ENCODE measurements around the gene RELN. TPM values are rescaled to one million over a fixed set of nuclear protein-coding genes. Genes with fewer than 3 reads are reported as not detected.

RELN gene
- total and polyA plus RNA-seq, 10 of the 15 experiments (the other 5 are each of a cell fraction or from before 2014, with no cell fraction given), result 0.11 to 0.21 TPM; not detected in 8

DNA sequence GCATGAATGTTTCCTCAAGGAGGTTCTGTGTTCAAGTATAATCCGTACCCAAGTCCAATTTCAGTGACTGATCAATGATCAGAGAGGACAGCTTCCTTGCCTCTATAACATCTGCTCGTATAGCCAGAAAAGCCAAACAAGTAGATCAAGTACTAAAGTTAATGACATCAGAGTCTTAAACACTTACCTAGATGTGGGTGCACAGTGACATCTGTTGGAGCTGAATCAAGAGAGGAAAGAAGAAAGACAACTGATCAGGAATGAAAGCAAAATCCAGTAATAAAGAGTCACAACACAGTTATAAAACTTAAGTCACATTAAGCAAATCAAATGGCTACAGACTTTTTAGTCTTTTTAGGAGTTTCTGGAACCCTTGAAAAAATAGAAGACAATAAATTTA lies 236.5 kb downstream of the RELN start:
- in situ Hi-C loops (cut with MboI), result no loop called here
- ChIA-PET POLR2A (no interaction called here), CTCF (no interaction called here), RAD21 (ENCODE audit: unreplicated experiment) (no interaction called here), SMC1A (ENCODE audit: uncharacterized antibody, unreplicated experiment) (interaction anchor here (0.7 kb wide), 1 partner anchor 119 kb away, joined by 3 read pairs; no protein-coding TSS in a partner anchor)
- TF ChIP-seq POLR2AphosphoS5 (IDR thresholded peaks at IDR 0.05; ENCODE audit: low read length) (no peak), CREM (IDR thresholded peaks at IDR 0.05; ENCODE audit: low read depth) (no peak), CHD1 (IDR thresholded peaks at IDR 0.05; ENCODE audit: low read depth, low read length) (no peak), JUND (IDR thresholded peaks at IDR 0.05; ENCODE audit: low read depth, low read length) (no peak), STAT3 (IDR thresholded peaks at IDR 0.05; ENCODE audit: low read depth, low read length) (no peak), RUNX3 (IDR thresholded peaks at IDR 0.05; ENCODE audit: low read length) (no peak), MTA2 (IDR thresholded peaks at IDR 0.05; ENCODE audit: low read depth) (no peak), SMC3 (IDR thresholded peaks at IDR 0.05; ENCODE audit: borderline replicate concordance, low read length) (no peak), IKZF1 (conservative IDR thresholded peaks at IDR 0.05) (no peak), SPI1 (IDR thresholded peaks at IDR 0.05; ENCODE audit: borderline replicate concordance, insufficient read depth, low read depth, low read length) (no peak), SREBF2 (IDR thresholded peaks at IDR 0.05; ENCODE audit: low read length) (no peak), TARDBP (IDR thresholded peaks at IDR 0.05; ENCODE audit: borderline replicate concordance) (no peak)
- TF ChIP-seq, protein P1, sequence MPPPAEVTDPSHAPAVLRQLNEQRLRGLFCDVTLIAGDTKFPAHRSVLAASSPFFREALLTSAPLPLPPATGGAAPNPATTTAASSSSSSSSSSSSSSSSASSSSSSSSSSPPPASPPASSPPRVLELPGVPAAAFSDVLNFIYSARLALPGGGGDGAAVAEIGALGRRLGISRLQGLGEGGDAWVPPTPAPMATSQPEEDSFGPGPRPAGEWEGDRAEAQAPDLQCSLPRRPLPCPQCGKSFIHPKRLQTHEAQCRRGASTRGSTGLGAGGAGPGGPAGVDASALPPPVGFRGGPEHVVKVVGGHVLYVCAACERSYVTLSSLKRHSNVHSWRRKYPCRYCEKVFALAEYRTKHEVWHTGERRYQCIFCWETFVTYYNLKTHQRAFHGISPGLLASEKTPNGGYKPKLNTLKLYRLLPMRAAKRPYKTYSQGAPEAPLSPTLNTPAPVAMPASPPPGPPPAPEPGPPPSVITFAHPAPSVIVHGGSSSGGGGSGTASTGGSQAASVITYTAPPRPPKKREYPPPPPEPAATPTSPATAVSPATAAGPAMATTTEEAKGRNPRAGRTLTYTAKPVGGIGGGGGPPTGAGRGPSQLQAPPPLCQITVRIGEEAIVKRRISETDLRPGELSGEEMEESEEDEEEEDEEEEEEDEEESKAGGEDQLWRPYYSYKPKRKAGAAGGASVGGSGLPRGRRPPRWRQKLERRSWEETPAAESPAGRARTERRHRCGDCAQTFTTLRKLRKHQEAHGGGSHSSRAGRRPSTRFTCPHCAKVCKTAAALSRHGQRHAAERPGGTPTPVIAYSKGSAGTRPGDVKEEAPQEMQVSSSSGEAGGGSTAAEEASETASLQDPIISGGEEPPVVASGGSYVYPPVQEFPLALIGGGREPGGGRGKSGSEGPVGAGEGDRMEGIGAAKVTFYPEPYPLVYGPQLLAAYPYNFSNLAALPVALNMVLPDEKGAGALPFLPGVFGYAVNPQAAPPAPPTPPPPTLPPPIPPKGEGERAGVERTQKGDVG (CRISPR knock-in tag; IDR thresholded peaks at IDR 0.05), result no peak
- BruUV-seq (replicated peaks), result no TSS peak
- no peaks in the 10 kb centered on the region for H3K4me1 ChIP-seq (ENCODE audit: control insufficient read depth, insufficient read depth, low read length)
- ATAC-seq, result no peak
- whole genome bisulfite sequencing (ENCODE audit: insufficient coverage, insufficient replicate concordance, low lambda C conversion rate, missing lambda C conversion rate), result 3% methylated on average over 2 of the region's 2 CpGs
- H3K4me3 ChIP-seq, result no peak overlapping the region
- H3K4me2 ChIP-seq (ENCODE audit: control insufficient read depth, insufficient read depth), result no peak overlapping the region
- H3K27ac ChIP-seq (ENCODE audit: control insufficient read depth, insufficient read depth), result no peak overlapping the region
- H3K79me2 ChIP-seq (ENCODE audit: control insufficient read depth, insufficient read depth, low read length), result no peaks in the 10 kb centered on the region
- no peaks in the 10 kb centered on the region for H3K36me3 ChIP-seq (ENCODE audit: control insufficient read depth in 2 of 2, insufficient read depth in 2 of 2, low read length in 1 of 2)
- no peak for DNase-seq (ENCODE audit: low read depth, low spot score)
- no peak for FAIRE-seq
- H4K20me1 ChIP-seq (ENCODE audit: control insufficient read depth, insufficient read depth), result no peaks in the 10 kb centered on the region
- no peaks in the 10 kb centered on the region for H3K27me3 ChIP-seq (replicated peaks in 1 of 2; ENCODE audit: control insufficient read depth in 2 of 2, insufficient read depth in 2 of 2, low read length in 1 of 2)
- no peak overlapping the region for H3K9ac ChIP-seq (ENCODE audit: control insufficient read depth, insufficient read depth, low read length)
- H2AFZ ChIP-seq (ENCODE audit: control insufficient read depth, low read depth, low read length), result no peak overlapping the region
- H3K9me3 ChIP-seq (replicated peaks; ENCODE audit: control insufficient read depth, insufficient read depth, low read length), result no peaks in the 10 kb centered on the region
- intact Hi-C loops (cut with micrococcal nuclease; ENCODE audit: unreplicated experiment), result no loop called here

Measured in GM12878 (cell line).